ENCODE measurements around the gene ADARB2.

DNA sequence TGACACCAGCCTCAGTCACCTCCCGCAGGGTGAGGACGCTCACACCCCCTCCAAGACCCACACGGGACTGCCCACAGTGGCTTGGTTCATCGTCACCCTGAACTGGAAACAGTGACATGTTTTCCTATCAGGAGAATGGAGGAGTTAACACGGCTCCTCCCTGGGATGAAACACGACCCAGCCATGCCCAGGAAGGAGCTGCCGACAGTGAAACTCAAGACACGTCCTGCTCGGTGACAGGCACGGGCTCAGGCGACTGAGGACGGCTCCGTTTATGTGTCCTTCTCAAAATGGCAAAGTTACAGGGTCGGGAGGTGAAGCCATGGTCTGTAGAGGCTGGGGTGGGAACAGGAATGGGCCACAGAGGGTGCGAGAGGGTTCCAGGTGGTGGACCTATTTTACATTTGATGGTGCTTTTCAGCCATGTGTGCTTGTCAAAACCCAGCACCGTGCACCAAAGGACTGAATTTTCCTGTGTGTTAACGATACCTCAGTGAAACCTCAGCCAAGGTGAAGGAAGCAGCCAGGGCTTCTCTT is 272.4 kb downstream of the ADARB2 start:
- TF ChIP-seq, protein P1, sequence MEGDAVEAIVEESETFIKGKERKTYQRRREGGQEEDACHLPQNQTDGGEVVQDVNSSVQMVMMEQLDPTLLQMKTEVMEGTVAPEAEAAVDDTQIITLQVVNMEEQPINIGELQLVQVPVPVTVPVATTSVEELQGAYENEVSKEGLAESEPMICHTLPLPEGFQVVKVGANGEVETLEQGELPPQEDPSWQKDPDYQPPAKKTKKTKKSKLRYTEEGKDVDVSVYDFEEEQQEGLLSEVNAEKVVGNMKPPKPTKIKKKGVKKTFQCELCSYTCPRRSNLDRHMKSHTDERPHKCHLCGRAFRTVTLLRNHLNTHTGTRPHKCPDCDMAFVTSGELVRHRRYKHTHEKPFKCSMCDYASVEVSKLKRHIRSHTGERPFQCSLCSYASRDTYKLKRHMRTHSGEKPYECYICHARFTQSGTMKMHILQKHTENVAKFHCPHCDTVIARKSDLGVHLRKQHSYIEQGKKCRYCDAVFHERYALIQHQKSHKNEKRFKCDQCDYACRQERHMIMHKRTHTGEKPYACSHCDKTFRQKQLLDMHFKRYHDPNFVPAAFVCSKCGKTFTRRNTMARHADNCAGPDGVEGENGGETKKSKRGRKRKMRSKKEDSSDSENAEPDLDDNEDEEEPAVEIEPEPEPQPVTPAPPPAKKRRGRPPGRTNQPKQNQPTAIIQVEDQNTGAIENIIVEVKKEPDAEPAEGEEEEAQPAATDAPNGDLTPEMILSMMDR (IDR thresholded peaks at IDR 0.05): no peak
- TF ChIP-seq ZFX (IDR thresholded peaks at IDR 0.05; ENCODE audit: borderline replicate concordance): no peak
